IPS-NIHi7 (cell line): ENCODE measurements around the gene ENGASE.

Experiments
- DNase-seq: peaks from one replicate; pipeline ENCODE4 v3.0.0; 2012; ENCODE audit warnings: mixed read lengths; ENCODE audit errors: extremely low spot score

Gene ENGASE

DNA sequence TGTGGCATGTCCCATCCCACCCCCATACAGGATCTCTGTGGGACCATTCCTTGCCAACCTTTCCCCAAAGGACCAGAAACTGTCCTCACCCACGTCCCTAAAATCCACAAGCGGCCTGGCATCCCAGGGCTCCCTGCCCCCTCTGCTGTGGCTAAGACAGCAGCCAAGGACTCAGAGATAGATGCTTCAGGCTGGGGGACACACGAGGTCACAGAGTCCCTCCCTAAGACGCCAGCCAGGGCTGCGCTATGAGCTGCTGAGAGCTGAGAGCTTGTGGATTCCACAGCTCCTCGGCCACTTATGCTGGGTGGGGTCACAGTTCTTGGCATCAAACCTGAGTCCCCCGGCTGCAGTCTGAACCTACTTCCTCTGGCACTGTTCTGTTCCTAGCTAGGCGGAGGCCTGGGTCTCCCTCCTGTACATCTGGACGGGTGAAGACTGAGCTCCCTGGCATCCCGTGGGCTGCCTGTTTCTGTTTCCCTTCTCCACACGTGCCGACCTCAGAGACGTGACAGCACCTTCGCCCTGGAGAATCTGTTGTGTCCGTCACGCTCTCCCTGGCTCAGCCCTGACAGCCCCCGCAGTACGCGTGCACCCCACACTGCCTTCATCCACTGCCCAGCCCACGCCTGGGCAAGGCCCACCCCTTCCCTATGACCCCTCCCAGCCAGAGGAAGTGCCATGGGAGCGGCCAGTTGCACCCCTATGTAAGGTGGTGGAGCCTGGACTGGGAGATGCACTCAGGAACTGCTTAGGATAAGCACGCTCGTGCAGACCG lies 61.2 kb downstream of the ENGASE start:
- DNase-seq = no peak
